Keratinocyte (primary cell): ENCODE data around the gene PARD3.

Experiments used
- CTCF ChIP-seq, 3 experiments: IDR thresholded peaks in 1 of 3; conservative IDR thresholded peaks in 1 of 3; optimal IDR thresholded peaks in 1 of 3; 2 replicates in 2 of 3; 3 replicates in 1 of 3; pipeline versions ENCODE3 to v1.5.1; 2011; ENCODE audit warnings: low read length in 3 of 3, mild to moderate bottlenecking in 3 of 3, moderate library complexity in 2 of 3, control low read depth in 1 of 3, inconsistent platforms in 1 of 3; ENCODE audit not compliant: insufficient read depth in 2 of 3; ENCODE audit errors: extremely low read depth in 1 of 3
- EZH2 ChIP-seq: IDR thresholded peaks from one replicate; pipeline ENCODE4 v1.6.1; 2012; ENCODE audit warnings: inconsistent platforms, mild to moderate bottlenecking, low read length, moderate library complexity

GRCh38 chr10:34373211-34373610, 441.9 kb downstream of the PARD3 start:
- no peak for TF ChIP-seq CTCF (optimal IDR thresholded peaks at IDR 0.05 in 1 of 3, IDR thresholded peaks at IDR 0.05 in 1 of 3, conservative IDR thresholded peaks at IDR 0.05 in 1 of 3; ENCODE audit: extremely low read depth in 1 of 3, insufficient read depth in 2 of 3, low read length in 3 of 3)
- no peak for TF ChIP-seq EZH2
